ENCODE results near the gene FAM81A. TPM values are rescaled to one million over a fixed set of nuclear protein-coding genes. Genes with fewer than 3 reads are reported as not detected.
"Not testable (repeated sequence)": the region's sequence is repeated elsewhere in the genome, so short reads cannot be mapped to it uniquely, and the experiment has no call there.

Gene FAM81A
- total RNA-seq, 1 experiment from 2014 or later = not detected

GRCh38 chr15:59416816-59417215 is 21.2 kb upstream of the FAM81A start:
- Histone ChIP-seq H4K20me1 (ENCODE audit: insufficient read depth, low read depth, low read length) (no peaks in the 10 kb centered on the region), H3K27me3 (ENCODE audit: low read length) (no peaks in the 10 kb centered on the region), H3K27ac (ENCODE audit: low read length) (no peak overlapping the region), H3K4me2 (ENCODE audit: low read depth, low read length, poor library complexity, severe bottlenecking) (no peak overlapping the region), H3K4me3 (ENCODE audit: low read length) (no peak overlapping the region), H3K4me1 (ENCODE audit: low read length) (peaks cover 19% of the 10 kb centered on the region), H3K36me3 (ENCODE audit: insufficient read depth, low read length) (no peaks in the 10 kb centered on the region), H2AFZ (ENCODE audit: low read length) (no peak overlapping the region), H3K9me2 (replicated peaks; ENCODE audit: insufficient read depth, low read length) (no peaks in the 10 kb centered on the region), H3K79me2 (ENCODE audit: low read length) (no peaks in the 10 kb centered on the region), H3K9me3 (ENCODE audit: low read length) (no peaks in the 10 kb centered on the region), H3K9ac (ENCODE audit: low read length) (no peak overlapping the region)
- no peak for DNase-seq

GRCh38 chr15:59419170-59419569 is 18.8 kb upstream of the FAM81A start:
- Histone ChIP-seq H3K9ac (ENCODE audit: low read length) (no peak overlapping the region), H3K27me3 (ENCODE audit: low read length) (no peaks in the 10 kb centered on the region), H3K36me3 (ENCODE audit: insufficient read depth, low read length) (no peaks in the 10 kb centered on the region), H3K4me2 (ENCODE audit: low read depth, low read length, poor library complexity, severe bottlenecking) (no peak overlapping the region), H3K79me2 (ENCODE audit: low read length) (no peaks in the 10 kb centered on the region), H3K4me3 (ENCODE audit: low read length) (no peak overlapping the region), H3K27ac (ENCODE audit: low read length) (no peak overlapping the region), H4K20me1 (ENCODE audit: insufficient read depth, low read depth, low read length) (no peaks in the 10 kb centered on the region), H2AFZ (ENCODE audit: low read length) (no peak overlapping the region), H3K9me3 (ENCODE audit: low read length) (no peaks in the 10 kb centered on the region), H3K4me1 (ENCODE audit: low read length) (no peaks in the 10 kb centered on the region), H3K9me2 (replicated peaks; ENCODE audit: insufficient read depth, low read length) (no peaks in the 10 kb centered on the region)
- DNase-seq = no peak

GRCh38 chr15:59420108-59420507 is 17.9 kb upstream of the FAM81A start:
- no peak overlapping the region for H3K27ac ChIP-seq (ENCODE audit: low read length)
- no peaks in the 10 kb centered on the region for H3K36me3 ChIP-seq (ENCODE audit: insufficient read depth, low read length)
- no peak overlapping the region for H3K4me2 ChIP-seq (ENCODE audit: low read depth, low read length, poor library complexity, severe bottlenecking)
- H3K4me3 ChIP-seq (ENCODE audit: low read length) = no peak overlapping the region
- DNase-seq = no peak
- no peaks in the 10 kb centered on the region for H3K79me2 ChIP-seq (ENCODE audit: low read length)
- H4K20me1 ChIP-seq (ENCODE audit: insufficient read depth, low read depth, low read length) = no peaks in the 10 kb centered on the region
- H3K9ac ChIP-seq (ENCODE audit: low read length) = no peak overlapping the region
- H2AFZ ChIP-seq (ENCODE audit: low read length) = no peak overlapping the region
- no peaks in the 10 kb centered on the region for H3K9me2 ChIP-seq (replicated peaks; ENCODE audit: insufficient read depth, low read length)
- no peaks in the 10 kb centered on the region for H3K27me3 ChIP-seq (ENCODE audit: low read length)
- H3K4me1 ChIP-seq (ENCODE audit: low read length) = no peaks in the 10 kb centered on the region
- no peaks in the 10 kb centered on the region for H3K9me3 ChIP-seq (ENCODE audit: low read length)

GRCh38 chr15:59420986-59421618 is 16.9 kb upstream of the FAM81A start:
- Histone ChIP-seq H3K27ac (ENCODE audit: low read length) (no peak overlapping the region), H2AFZ (ENCODE audit: low read length) (no peak overlapping the region), H3K36me3 (ENCODE audit: insufficient read depth, low read length) (no peaks in the 10 kb centered on the region), H3K27me3 (ENCODE audit: low read length) (no peaks in the 10 kb centered on the region), H3K4me1 (ENCODE audit: low read length) (no peaks in the 10 kb centered on the region), H4K20me1 (ENCODE audit: insufficient read depth, low read depth, low read length) (no peaks in the 10 kb centered on the region), H3K4me2 (ENCODE audit: low read depth, low read length, poor library complexity, severe bottlenecking) (no peak overlapping the region), H3K9ac (ENCODE audit: low read length) (no peak overlapping the region), H3K4me3 (ENCODE audit: low read length) (no peak overlapping the region), H3K9me2 (replicated peaks; ENCODE audit: insufficient read depth, low read length) (no peaks in the 10 kb centered on the region), H3K9me3 (ENCODE audit: low read length) (no peaks in the 10 kb centered on the region), H3K79me2 (ENCODE audit: low read length) (no peaks in the 10 kb centered on the region)
- no peak for DNase-seq

GRCh38 chr15:59424616-59425015 is 13.4 kb upstream of the FAM81A start:
- DNase-seq = no peak
- no peaks in the 10 kb centered on the region for H3K9me2 ChIP-seq (replicated peaks; ENCODE audit: insufficient read depth, low read length)
- H3K9ac ChIP-seq (ENCODE audit: low read length) = no peak overlapping the region
- H3K4me1 ChIP-seq (ENCODE audit: low read length) = no peaks in the 10 kb centered on the region
- H3K79me2 ChIP-seq (ENCODE audit: low read length) = no peaks in the 10 kb centered on the region
- H3K27ac ChIP-seq (ENCODE audit: low read length) = no peak overlapping the region
- H4K20me1 ChIP-seq (ENCODE audit: insufficient read depth, low read depth, low read length) = no peaks in the 10 kb centered on the region
- no peaks in the 10 kb centered on the region for H3K27me3 ChIP-seq (ENCODE audit: low read length)
- no peak overlapping the region for H3K4me2 ChIP-seq (ENCODE audit: low read depth, low read length, poor library complexity, severe bottlenecking)
- H3K36me3 ChIP-seq (ENCODE audit: insufficient read depth, low read length) = no peaks in the 10 kb centered on the region
- no peak overlapping the region for H3K4me3 ChIP-seq (ENCODE audit: low read length)
- no peaks in the 10 kb centered on the region for H3K9me3 ChIP-seq (ENCODE audit: low read length)
- no peak overlapping the region for H2AFZ ChIP-seq (ENCODE audit: low read length)

GRCh38 chr15:59428898-59429297 is 9.1 kb upstream of the FAM81A start:
- not testable (repeated sequence) for H3K36me3 ChIP-seq (ENCODE audit: insufficient read depth, low read length); H3K4me1 ChIP-seq (ENCODE audit: low read length); H3K9me2 ChIP-seq (replicated peaks; ENCODE audit: insufficient read depth, low read length); H3K4me2 ChIP-seq (ENCODE audit: low read depth, low read length, poor library complexity, severe bottlenecking); DNase-seq; H3K79me2 ChIP-seq (ENCODE audit: low read length); H2AFZ ChIP-seq (ENCODE audit: low read length); H3K27ac ChIP-seq (ENCODE audit: low read length); H3K27me3 ChIP-seq (ENCODE audit: low read length); H3K9me3 ChIP-seq (ENCODE audit: low read length); H3K9ac ChIP-seq (ENCODE audit: low read length); H4K20me1 ChIP-seq (ENCODE audit: insufficient read depth, low read depth, low read length); H3K4me3 ChIP-seq (ENCODE audit: low read length)

GRCh38 chr15:59432389-59432788 is 5.6 kb upstream of the FAM81A start:
- Histone ChIP-seq H2AFZ (ENCODE audit: low read length) (no peak overlapping the region), H3K4me1 (ENCODE audit: low read length) (peaks cover 3% of the 10 kb centered on the region), H3K79me2 (ENCODE audit: low read length) (no peaks in the 10 kb centered on the region), H3K4me2 (ENCODE audit: low read depth, low read length, poor library complexity, severe bottlenecking) (no peak overlapping the region), H3K9me2 (replicated peaks; ENCODE audit: insufficient read depth, low read length) (no peaks in the 10 kb centered on the region), H3K9me3 (ENCODE audit: low read length) (no peaks in the 10 kb centered on the region), H3K36me3 (ENCODE audit: insufficient read depth, low read length) (no peaks in the 10 kb centered on the region), H3K9ac (ENCODE audit: low read length) (no peak overlapping the region), H3K27me3 (ENCODE audit: low read length) (no peaks in the 10 kb centered on the region), H4K20me1 (ENCODE audit: insufficient read depth, low read depth, low read length) (no peaks in the 10 kb centered on the region), H3K27ac (ENCODE audit: low read length) (no peak overlapping the region), H3K4me3 (ENCODE audit: low read length) (no peak overlapping the region)
- no peak for DNase-seq

- H2AFZ ChIP-seq (ENCODE audit: low read length) = no peak overlapping the region
- no peak overlapping the region for H3K4me3 ChIP-seq (ENCODE audit: low read length)
- H3K27me3 ChIP-seq (ENCODE audit: low read length) = 0 out of 2 replicates have a peak, but pooled peaks cover 4% of the 10 kb centered on the region
- peaks cover 13% of the 10 kb centered on the region for H3K4me1 ChIP-seq (ENCODE audit: low read length)
- no peaks in the 10 kb centered on the region for H4K20me1 ChIP-seq (ENCODE audit: insufficient read depth, low read depth, low read length)
- no peak overlapping the region for H3K4me2 ChIP-seq (ENCODE audit: low read depth, low read length, poor library complexity, severe bottlenecking)
- no peak overlapping the region for H3K27ac ChIP-seq (ENCODE audit: low read length)
- no peak overlapping the region for H3K9ac ChIP-seq (ENCODE audit: low read length)
- no peak for DNase-seq
- no peaks in the 10 kb centered on the region for H3K9me2 ChIP-seq (replicated peaks; ENCODE audit: insufficient read depth, low read length)
- H3K79me2 ChIP-seq (ENCODE audit: low read length) = no peaks in the 10 kb centered on the region
- no peaks in the 10 kb centered on the region for H3K36me3 ChIP-seq (ENCODE audit: insufficient read depth, low read length)
- H3K9me3 ChIP-seq (ENCODE audit: low read length) = no peaks in the 10 kb centered on the region
Observed at GRCh38 chr15:59434481-59434880, 3.5 kb upstream of the FAM81A start.

- H3K9me3 ChIP-seq (ENCODE audit: low read length) = no peaks in the 10 kb centered on the region
- no peaks in the 10 kb centered on the region for H3K9me2 ChIP-seq (replicated peaks; ENCODE audit: insufficient read depth, low read length)
- DNase-seq = no peak
- H3K79me2 ChIP-seq (ENCODE audit: low read length) = no peaks in the 10 kb centered on the region
- H3K4me1 ChIP-seq (ENCODE audit: low read length) = peaks cover 13% of the 10 kb centered on the region
- 0 out of 2 replicates have a peak, but pooled peaks cover 4% of the 10 kb centered on the region for H3K27me3 ChIP-seq (ENCODE audit: low read length)
- no peak overlapping the region for H2AFZ ChIP-seq (ENCODE audit: low read length)
- no peaks in the 10 kb centered on the region for H3K36me3 ChIP-seq (ENCODE audit: insufficient read depth, low read length)
- H3K27ac ChIP-seq (ENCODE audit: low read length) = no peak overlapping the region
- no peak overlapping the region for H3K4me2 ChIP-seq (ENCODE audit: low read depth, low read length, poor library complexity, severe bottlenecking)
- no peak overlapping the region for H3K9ac ChIP-seq (ENCODE audit: low read length)
- no peaks in the 10 kb centered on the region for H4K20me1 ChIP-seq (ENCODE audit: insufficient read depth, low read depth, low read length)
- no peak overlapping the region for H3K4me3 ChIP-seq (ENCODE audit: low read length)
Observed at GRCh38 chr15:59436774-59437141, 1.2 kb upstream of the FAM81A start.
